ENCODE measurements around the gene ABCB4. TPM values are rescaled to one million over a fixed set of nuclear protein-coding genes. Genes with fewer than 3 reads are reported as not detected.

The ABCB4 gene
- total RNA-seq, 1 donor from 2014 or later: 2.3 TPM

GRCh38 chr7:87505557-87506245 is 30.2 kb upstream of the ABCB4 start:
- TF ChIP-seq CTCF (IDR thresholded peaks at IDR 0.05; ENCODE audit: unreplicated experiment): no peak
- no peak overlapping the region for H3K4me3 Mint-ChIP-seq
- no peak overlapping the region for H3K27ac Mint-ChIP-seq
- no peaks in the 10 kb centered on the region for H3K4me1 Mint-ChIP-seq
- DNase-seq (ENCODE audit: low spot score in 2 of 2, unreplicated experiment in 2 of 2): no peak
- no peaks in the 10 kb centered on the region for H3K9me3 Mint-ChIP-seq
- H3K27me3 Mint-ChIP-seq (ENCODE audit: low read depth): no peaks in the 10 kb centered on the region
- no peaks in the 10 kb centered on the region for H3K36me3 Mint-ChIP-seq

- TF ChIP-seq CTCF (IDR thresholded peaks at IDR 0.05; ENCODE audit: unreplicated experiment): no peak
- Mint-ChIP-seq H3K4me3 (no peak overlapping the region), H3K27ac (no peak overlapping the region), H3K36me3 (no peaks in the 10 kb centered on the region), H3K27me3 (ENCODE audit: low read depth) (no peaks in the 10 kb centered on the region), H3K4me1 (no peaks in the 10 kb centered on the region), H3K9me3 (no peaks in the 10 kb centered on the region)
- no peak for DNase-seq (ENCODE audit: low spot score in 2 of 2, unreplicated experiment in 2 of 2)
These were observed 29.6 kb upstream of the ABCB4 start for GRCh38 chr7:87505122-87505521.

DNA sequence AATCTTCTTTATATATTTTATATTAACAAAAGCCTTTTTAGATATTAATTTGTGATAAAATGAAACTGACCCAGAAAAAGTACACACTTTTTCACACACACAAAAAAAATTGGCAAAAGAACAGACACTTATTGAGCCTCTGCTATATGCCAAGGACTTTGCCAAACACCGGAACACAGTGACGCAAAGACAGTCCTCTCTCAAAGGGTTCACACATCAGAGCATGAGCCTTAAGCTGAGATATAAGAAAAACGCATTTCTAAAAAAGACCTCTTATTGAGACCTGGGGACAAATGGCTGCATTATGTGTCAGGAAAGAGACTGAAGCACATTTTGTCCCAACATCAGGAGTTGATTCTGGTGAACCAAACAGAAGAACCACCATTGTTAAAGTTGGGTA is 24.0 kb upstream of the ABCB4 start:
- Mint-ChIP-seq H3K27ac (no peak overlapping the region), H3K9me3 (no peaks in the 10 kb centered on the region), H3K4me3 (no peak overlapping the region), H3K36me3 (no peaks in the 10 kb centered on the region), H3K27me3 (ENCODE audit: low read depth) (no peaks in the 10 kb centered on the region), H3K4me1 (no peaks in the 10 kb centered on the region)
- DNase-seq (ENCODE audit: low spot score in 2 of 2, unreplicated experiment in 2 of 2): no peak
- no peak for TF ChIP-seq CTCF (IDR thresholded peaks at IDR 0.05; ENCODE audit: unreplicated experiment)

- no peaks in the 10 kb centered on the region for H3K27me3 Mint-ChIP-seq (ENCODE audit: low read depth)
- H3K27ac Mint-ChIP-seq: no peak overlapping the region
- no peak for TF ChIP-seq CTCF (IDR thresholded peaks at IDR 0.05; ENCODE audit: unreplicated experiment)
- H3K4me3 Mint-ChIP-seq: no peak overlapping the region
- DNase-seq (ENCODE audit: low spot score in 2 of 2, unreplicated experiment in 2 of 2): no peak
- no peaks in the 10 kb centered on the region for H3K9me3 Mint-ChIP-seq
- H3K4me1 Mint-ChIP-seq: no peaks in the 10 kb centered on the region
- no peaks in the 10 kb centered on the region for H3K36me3 Mint-ChIP-seq
These were observed 23.4 kb upstream of the ABCB4 start for GRCh38 chr7:87498893-87499292.

DNA sequence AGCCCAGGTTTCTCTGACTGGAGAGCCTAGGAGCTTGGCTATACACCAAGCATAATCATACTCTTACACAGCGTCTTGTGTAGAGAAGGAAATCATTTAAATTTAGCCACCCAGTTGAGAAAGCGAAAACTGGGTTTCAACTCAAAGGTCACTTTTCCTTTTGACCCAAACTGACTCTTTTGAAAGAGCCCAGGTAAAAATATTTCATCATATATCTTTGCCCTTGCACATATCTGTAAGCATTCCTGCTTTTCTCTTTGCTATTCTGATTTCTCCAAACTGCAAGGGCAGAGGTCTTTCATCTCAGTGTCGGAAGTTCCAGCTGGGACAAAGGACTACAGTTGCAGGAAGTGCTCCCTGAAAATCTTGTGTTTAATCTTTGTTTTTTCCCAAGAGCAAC is 22.0 kb upstream of the ABCB4 start:
- H3K9me3 Mint-ChIP-seq: no peaks in the 10 kb centered on the region
- no peak overlapping the region for H3K27ac Mint-ChIP-seq
- no peak for DNase-seq (ENCODE audit: low spot score in 2 of 2, unreplicated experiment in 2 of 2)
- no peak for TF ChIP-seq CTCF (IDR thresholded peaks at IDR 0.05; ENCODE audit: unreplicated experiment)
- no peaks in the 10 kb centered on the region for H3K27me3 Mint-ChIP-seq (ENCODE audit: low read depth)
- H3K36me3 Mint-ChIP-seq: no peaks in the 10 kb centered on the region
- no peaks in the 10 kb centered on the region for H3K4me1 Mint-ChIP-seq
- no peak overlapping the region for H3K4me3 Mint-ChIP-seq

DNA sequence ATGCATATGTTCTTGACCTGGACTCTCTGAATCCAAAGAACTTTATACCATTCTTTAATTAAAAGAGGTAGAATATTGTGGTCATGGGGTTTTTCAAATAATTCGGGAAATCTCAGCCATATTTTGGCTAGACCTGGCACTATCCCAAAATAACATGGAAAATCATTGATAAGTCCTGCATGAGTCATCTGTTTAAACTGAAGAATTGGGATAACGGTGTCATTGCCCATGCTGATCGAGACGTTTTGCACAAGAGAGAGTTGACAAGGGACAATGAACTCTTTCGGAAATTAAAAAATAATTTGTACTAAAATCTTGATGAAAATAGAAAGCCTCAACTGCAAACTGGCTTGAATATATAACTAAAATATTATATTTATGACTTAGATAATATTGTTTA is 19.9 kb upstream of the ABCB4 start:
- Mint-ChIP-seq H3K27me3 (ENCODE audit: low read depth) (no peaks in the 10 kb centered on the region), H3K27ac (no peak overlapping the region), H3K4me1 (no peaks in the 10 kb centered on the region), H3K36me3 (no peaks in the 10 kb centered on the region), H3K4me3 (no peak overlapping the region), H3K9me3 (peaks cover 6% of the 10 kb centered on the region)
- DNase-seq (ENCODE audit: low spot score in 2 of 2, unreplicated experiment in 2 of 2): no peak
- no peak for TF ChIP-seq CTCF (IDR thresholded peaks at IDR 0.05; ENCODE audit: unreplicated experiment)
